Caco-2 (cell line): Measurements from ENCODE around the gene YPEL3. TPM values are rescaled to one million over a fixed set of nuclear protein-coding genes. Genes with fewer than 3 reads are reported as not detected.

Experiments
- BruUV-seq: library from RNA; stranded (reverse); fragments of 400-500 nt; replicated peaks from 2 replicates; lab custom pipeline; 2021; lab: Mats Ljungman, UMichigan
- CTCF ChIA-PET: fragments of 300-600 bp; sonication (Branson Sonifier 250); formaldehyde crosslinking; loops from one replicate; lab custom pipeline; 2022; ENCODE audit warnings: antibody characterized with exemption; lab: Charles Lee
- POLR2A ChIA-PET: fragments of 300-600 bp; sonication (Branson Sonifier 250); formaldehyde crosslinking; loops from one replicate; lab custom pipeline; 2022; ENCODE audit warnings: antibody characterized with exemption; lab: Charles Lee
- DNase-seq, 2 experiments: peaks; one replicate each; pipeline versions ENCODE4 v3.0.0 to v3.0.0-alpha.2; 2020 to 2022
- H3K27me3 ChIP-seq: replicated peaks from 2 replicates; pipeline ENCODE4 v1.6.0; 2011; ENCODE audit warnings: low read length; ENCODE audit not compliant: control insufficient read depth, insufficient read depth
- H3K36me3 ChIP-seq: 2 replicates; pipeline ENCODE4 v1.5.1; 2011; ENCODE audit warnings: low read length; ENCODE audit not compliant: control insufficient read depth, insufficient read depth
- H3K4me1 ChIP-seq: fragments of 250-450 bp; sonication (Bioruptor Pico); 2 replicates; pipeline ENCODE4 v1.5.1; 2020; ENCODE audit warnings: mild to moderate bottlenecking
- H3K4me3 ChIP-seq: 2 replicates; pipeline ENCODE4 v1.5.1; 2011; ENCODE audit warnings: low read depth, mild to moderate bottlenecking, control low read depth, low read length
- H3K9me3 ChIP-seq: fragments of 250-450 bp; sonication (Bioruptor Pico); 2 replicates; pipeline ENCODE4 v1.5.1; 2020; ENCODE audit warnings: mild to moderate bottlenecking, moderate library complexity
- H3K27ac Mint-ChIP-seq: one replicate; pipeline ENCODE4 v1.8.0; 2022; ENCODE audit warnings: mixed read lengths; ENCODE audit not compliant: unreplicated experiment
- H3K27me3 Mint-ChIP-seq: one replicate; pipeline ENCODE4 v1.8.0; 2022; ENCODE audit warnings: mixed read lengths; ENCODE audit not compliant: insufficient read depth, unreplicated experiment
- H3K36me3 Mint-ChIP-seq: one replicate; pipeline ENCODE4 v1.8.0; 2022; ENCODE audit warnings: mild to moderate bottlenecking, mixed read lengths; ENCODE audit not compliant: insufficient read depth, unreplicated experiment
- H3K4me1 Mint-ChIP-seq: one replicate; pipeline ENCODE4 v1.8.0; 2022; ENCODE audit warnings: low read depth, mixed read lengths; ENCODE audit not compliant: unreplicated experiment
- H3K4me3 Mint-ChIP-seq: one replicate; pipeline ENCODE4 v1.8.0; 2022; ENCODE audit warnings: mild to moderate bottlenecking, moderate library complexity, mixed read lengths; ENCODE audit not compliant: unreplicated experiment
- H3K9me3 Mint-ChIP-seq: one replicate; pipeline ENCODE4 v1.8.0; 2022; ENCODE audit warnings: mixed read lengths; ENCODE audit not compliant: unreplicated experiment
- CTCF ChIP-seq, 2 experiments: fragments of 200-600 bp in 1 of 2; IDR thresholded peaks; 1 replicate in 1 of 2; 2 replicates in 1 of 2; pipeline versions ENCODE4 v1.5.1 to v1.8.0; 2011 to 2022; ENCODE audit warnings: antibody characterized with exemption in 1 of 2, control low read depth in 1 of 2, inconsistent platforms in 1 of 2, low read depth in 1 of 2, low read length in 1 of 2, mild to moderate bottlenecking in 1 of 2, moderate library complexity in 1 of 2; ENCODE audit not compliant: insufficient read depth in 1 of 2, severe bottlenecking in 1 of 2, unreplicated experiment in 1 of 2
- intact Hi-C: fragments of 100-400 bp; cut with micrococcal nuclease; formaldehyde crosslinking; loops from one replicate; pipeline ENCODE4 v1.10.0; 2022; ENCODE audit not compliant: unreplicated experiment
- total RNA-seq: library from RNA; stranded (reverse); gene quantifications from 2 replicates; pipeline ENCODE4 v1.2.3, GENCODE V29; 2022

The YPEL3 gene
- total RNA-seq, 1 experiment from 2014 or later, result 26.3 TPM

GRCh38 chr16:30063893-30064728 is 31.9 kb downstream of the YPEL3 start:
- Mint-ChIP-seq H3K36me3 (peaks cover 51% of the 10 kb centered on the region), H3K4me3 (peak overlapping the region; percentile 95), H3K9me3 (no peaks in the 10 kb centered on the region), H3K27me3 (no peaks in the 10 kb centered on the region), H3K4me1 (peaks cover 19% of the 10 kb centered on the region), H3K27ac (peak overlapping the region; percentile 97)
- H3K9me3 ChIP-seq, result no peaks in the 10 kb centered on the region
- intact Hi-C loops, result loop anchor here (2.0 to 10.0 kb wide), 3 partner anchors 27 to 341 kb away; partner anchors contain the start of genes TBX6 and ZNF771
- peaks cover 8% of the 10 kb centered on the region for H3K36me3 ChIP-seq
- H3K4me1 ChIP-seq, result peaks cover 8% of the 10 kb centered on the region; the same call in 1 of the 2 replicates
- ChIA-PET CTCF (interaction anchor here (1.3 kb wide), 1 partner anchor 48 kb away, joined by 3 read pairs; no protein-coding TSS in a partner anchor), POLR2A (interaction anchor here (0.6 kb wide), 1 partner anchor 508 kb away, joined by 4 read pairs; no protein-coding TSS in a partner anchor)
- BruUV-seq, result no TSS peak
- no peaks in the 10 kb centered on the region for H3K27me3 ChIP-seq
- TF ChIP-seq CTCF (IDR thresholded peaks at IDR 0.05; ENCODE audit: insufficient read depth in 1 of 2, low read depth in 1 of 2, low read length in 1 of 2, severe bottlenecking in 1 of 2, unreplicated experiment in 1 of 2), result peak in 1 of 2 experiments; percentile 36
- peak in 1 of 2 experiments; percentile 64 for DNase-seq
- peak overlapping the region; percentile 87 for H3K4me3 ChIP-seq

GRCh38 chr16:30063278-30063892 is 32.6 kb downstream of the YPEL3 start:
- intact Hi-C loops, result loop anchor here (10.0 kb wide), 1 partner anchor 341 kb away; the partner anchor contains the start of gene ZNF771

More at GRCh38 chr16:30063278-30063892, 32.6 kb downstream of the YPEL3 start:
- no peak for TF ChIP-seq CTCF (IDR thresholded peaks at IDR 0.05; ENCODE audit: insufficient read depth in 1 of 2, low read depth in 1 of 2, low read length in 1 of 2, severe bottlenecking in 1 of 2, unreplicated experiment in 1 of 2)
- BruUV-seq, result no TSS peak
- H3K36me3 ChIP-seq, result peaks cover 3% of the 10 kb centered on the region
- Mint-ChIP-seq H3K4me3 (peak overlapping the region; percentile 95), H3K27me3 (no peaks in the 10 kb centered on the region), H3K36me3 (peaks cover 44% of the 10 kb centered on the region), H3K9me3 (no peaks in the 10 kb centered on the region), H3K4me1 (peaks cover 19% of the 10 kb centered on the region), H3K27ac (peak overlapping the region; percentile 97)
- peak overlapping the region; percentile 87 for H3K4me3 ChIP-seq
- no peaks in the 10 kb centered on the region for H3K27me3 ChIP-seq
- DNase-seq, result no peak
- H3K4me1 ChIP-seq, result peaks cover 8% of the 10 kb centered on the region; the same call in 1 of the 2 replicates
- CTCF ChIA-PET, result no interaction called here
- H3K9me3 ChIP-seq, result no peaks in the 10 kb centered on the region
- POLR2A ChIA-PET, result no interaction called here
